Effector memory CD4-positive, alpha-beta T cell (primary cell): ENCODE measurements around the gene ZNF606.

ENCODE experiments used
- DNase-seq, 3 donors: peaks; one replicate each; pipeline ENCODE4 v3.0.0-alpha.2; 2020
- H3K27ac ChIP-seq: 2 replicates; pipeline ENCODE4 v1.7.0; 2013; ENCODE audit warnings: mild to moderate bottlenecking, low read length, moderate library complexity; ENCODE audit not compliant: insufficient read depth, poor library complexity, severe bottlenecking
- H3K27me3 ChIP-seq: replicated peaks from 2 replicates; pipeline ENCODE4 v1.7.0; 2013; ENCODE audit warnings: mild to moderate bottlenecking, low read length; ENCODE audit not compliant: insufficient read depth, control insufficient read depth, poor library complexity, severe bottlenecking
- H3K36me3 ChIP-seq: 2 replicates; pipeline ENCODE4 v1.7.0; 2013; ENCODE audit warnings: mild to moderate bottlenecking, low read length, moderate library complexity; ENCODE audit not compliant: control insufficient read depth, insufficient read depth
- H3K4me1 ChIP-seq: 2 replicates; pipeline ENCODE4 v1.7.0; 2013; ENCODE audit warnings: low read length, mild to moderate bottlenecking; ENCODE audit not compliant: control insufficient read depth, insufficient read depth, poor library complexity, severe bottlenecking
- H3K4me3 ChIP-seq: 2 replicates; pipeline ENCODE4 v1.7.0; 2013; ENCODE audit warnings: low read length, low read depth, mild to moderate bottlenecking; ENCODE audit not compliant: insufficient read depth, poor library complexity, severe bottlenecking
- H3K9me3 ChIP-seq: 2 replicates; pipeline ENCODE4 v1.7.0; 2013; ENCODE audit warnings: mild to moderate bottlenecking, low read length, moderate library complexity; ENCODE audit not compliant: control insufficient read depth
- total RNA-seq, 3 donors: gene quantifications; one replicate each; lab custom pipeline; 2026; lab: John Stamatoyannopoulos, UW

The ZNF606 gene
- 6.1 to 12.2 (median 8.4) reads per million in 3 donors for total RNA-seq

GRCh38 chr19:58002384-58003173 lies at the start of gene ZNF606:
TSS of gene ZNF606 (minus strand) at chr19:58002820. CDS start at chr19:58001319, 1,501 bp downstream.
- H3K27me3 ChIP-seq: no peaks in the 10 kb centered on the region
- peak; percentile 64 to 75 (median 73) for DNase-seq
- peaks cover 12% of the 10 kb centered on the region for H3K4me1 ChIP-seq
- peaks cover 38% of the 10 kb centered on the region for H3K36me3 ChIP-seq
- peak within 1 kb of the TSS; percentile 90 for H3K4me3 ChIP-seq
- peaks cover 40% of the 10 kb centered on the region for H3K9me3 ChIP-seq
- H3K27ac ChIP-seq: peak within 1 kb of the TSS; percentile 81

GRCh38 chr19:58052256-58052655 lies 49.6 kb upstream of the ZNF606 start:
- no peak for DNase-seq
- no peak overlapping the region for H3K27ac ChIP-seq
- H3K9me3 ChIP-seq: peaks cover 14% of the 10 kb centered on the region
- H3K27me3 ChIP-seq: no peaks in the 10 kb centered on the region
- H3K4me3 ChIP-seq: no peak overlapping the region
- no peaks in the 10 kb centered on the region for H3K4me1 ChIP-seq
- H3K36me3 ChIP-seq: no peaks in the 10 kb centered on the region

GRCh38 chr19:58047672-58048071 lies 45.1 kb upstream of the ZNF606 start:
- no peak for DNase-seq
- peaks cover 5% of the 10 kb centered on the region for H3K9me3 ChIP-seq
- no peak overlapping the region for H3K4me3 ChIP-seq
- H3K27ac ChIP-seq: no peak overlapping the region
- no peaks in the 10 kb centered on the region for H3K4me1 ChIP-seq
- H3K36me3 ChIP-seq: no peaks in the 10 kb centered on the region
- H3K27me3 ChIP-seq: no peaks in the 10 kb centered on the region

- no peak for DNase-seq
- Histone ChIP-seq H3K9me3 (peaks cover 5% of the 10 kb centered on the region), H3K27me3 (no peaks in the 10 kb centered on the region), H3K27ac (no peak overlapping the region), H3K4me1 (no peaks in the 10 kb centered on the region), H3K36me3 (no peaks in the 10 kb centered on the region), H3K4me3 (no peak overlapping the region)
These were observed 44.2 kb upstream of the ZNF606 start for GRCh38 chr19:58046856-58047255.

DNA sequence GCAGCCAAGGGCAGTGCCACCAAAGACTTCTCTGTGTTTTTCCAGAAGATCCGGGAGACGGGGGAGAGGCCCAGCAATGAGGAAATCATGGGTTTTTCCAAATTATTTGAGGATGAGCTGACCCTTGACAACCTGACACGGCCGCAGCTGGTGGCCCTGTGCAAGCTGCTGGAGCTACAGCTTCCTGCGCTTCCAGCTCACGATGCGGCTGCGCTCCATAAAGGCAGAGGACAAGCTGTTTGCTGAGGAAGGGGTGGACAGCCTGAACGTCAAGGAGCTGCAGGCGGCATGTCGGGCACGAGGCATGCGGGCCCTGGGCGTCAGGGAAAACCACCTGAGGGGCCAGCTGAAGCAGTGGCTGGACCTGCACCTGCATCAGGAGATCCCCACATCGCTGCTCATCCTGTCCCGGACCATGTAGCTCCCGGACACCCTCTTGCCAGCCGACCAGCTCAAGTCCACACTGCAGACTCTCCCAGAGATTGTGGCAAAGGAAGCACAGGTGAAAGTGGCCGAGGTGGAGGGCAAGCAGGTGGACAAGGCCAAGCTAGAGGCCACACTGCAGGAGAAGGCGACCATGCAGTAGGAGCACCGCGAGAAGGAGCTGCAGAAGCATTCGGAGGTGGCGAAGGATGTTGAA lies 42.9 kb upstream of the ZNF606 start:
- Histone ChIP-seq H3K36me3 (no peaks in the 10 kb centered on the region), H3K27me3 (no peaks in the 10 kb centered on the region), H3K9me3 (peaks cover 9% of the 10 kb centered on the region), H3K4me3 (no peak overlapping the region), H3K4me1 (no peaks in the 10 kb centered on the region), H3K27ac (no peak overlapping the region)
- DNase-seq: no peak

- H3K27ac ChIP-seq: no peak overlapping the region
- no peak for DNase-seq
- no peak overlapping the region for H3K4me3 ChIP-seq
- no peaks in the 10 kb centered on the region for H3K27me3 ChIP-seq
- H3K9me3 ChIP-seq: peaks cover 11% of the 10 kb centered on the region
- H3K36me3 ChIP-seq: no peaks in the 10 kb centered on the region
- H3K4me1 ChIP-seq: no peaks in the 10 kb centered on the region
These were observed 42.3 kb upstream of the ZNF606 start for GRCh38 chr19:58044886-58045285.

GRCh38 chr19:58044391-58044790 lies 41.8 kb upstream of the ZNF606 start:
- peaks cover 9% of the 10 kb centered on the region for H3K9me3 ChIP-seq
- DNase-seq: no peak
- no peak overlapping the region for H3K4me3 ChIP-seq
- H3K36me3 ChIP-seq: no peaks in the 10 kb centered on the region
- H3K27ac ChIP-seq: no peak overlapping the region
- no peaks in the 10 kb centered on the region for H3K27me3 ChIP-seq
- H3K4me1 ChIP-seq: no peaks in the 10 kb centered on the region

- Histone ChIP-seq H3K36me3 (no peaks in the 10 kb centered on the region), H3K4me3 (no peak overlapping the region), H3K27me3 (no peaks in the 10 kb centered on the region), H3K9me3 (peaks cover 5% of the 10 kb centered on the region), H3K4me1 (no peaks in the 10 kb centered on the region), H3K27ac (no peak overlapping the region)
- no peak for DNase-seq
These were observed 40.1 kb upstream of the ZNF606 start for GRCh38 chr19:58042495-58043340.

- no peaks in the 10 kb centered on the region for H3K36me3 ChIP-seq
- H3K4me3 ChIP-seq: no peak overlapping the region
- H3K27me3 ChIP-seq: no peaks in the 10 kb centered on the region
- H3K9me3 ChIP-seq: peaks cover 5% of the 10 kb centered on the region
- H3K27ac ChIP-seq: no peak overlapping the region
- no peaks in the 10 kb centered on the region for H3K4me1 ChIP-seq
- no peak for DNase-seq
These were observed 38.3 kb upstream of the ZNF606 start for GRCh38 chr19:58040751-58041525.
